OCI-LY1 (cell line): ENCODE measurements around the gene RTBDN.

Source experiments
- H2AFZ ChIP-seq: fragments of 200-600 bp; sonication (generic), shearing (Covaris generic); 2 replicates; pipeline ENCODE4 v1.6.0; 2014; ENCODE audit warnings: antibody characterized with exemption, mild to moderate bottlenecking, low read length
- H3F3A ChIP-seq: fragments of 200-600 bp; sonication (generic), shearing (Covaris generic); 2 replicates; pipeline ENCODE4 v1.6.0; 2014; ENCODE audit warnings: mild to moderate bottlenecking, antibody characterized with exemption, low read length, moderate library complexity; ENCODE audit not compliant: insufficient read depth
- H3K27ac ChIP-seq: fragments of 200-600 bp; sonication (generic); 2 replicates; pipeline ENCODE4 v1.5.1; 2014; ENCODE audit warnings: low read length, mixed run types, mild to moderate bottlenecking, low read depth; ENCODE audit not compliant: poor library complexity, severe bottlenecking
- H3K27me3 ChIP-seq: fragments of 200-600 bp; sonication (generic); 2 replicates; pipeline ENCODE4 v1.6.0; 2014; ENCODE audit warnings: antibody characterized with exemption, mild to moderate bottlenecking, low read length, moderate library complexity; ENCODE audit not compliant: insufficient read depth
- H3K36me3 ChIP-seq: fragments of 200-600 bp; sonication (generic); 2 replicates; pipeline ENCODE4 v1.6.1; 2014; ENCODE audit warnings: mild to moderate bottlenecking, antibody characterized with exemption, low read length, moderate library complexity, mixed read lengths; ENCODE audit not compliant: insufficient read depth
- H3K4me1 ChIP-seq: fragments of 200-600 bp; sonication (generic); 2 replicates; pipeline ENCODE4 v1.5.1; 2014; ENCODE audit warnings: mild to moderate bottlenecking, low read length, moderate library complexity; ENCODE audit not compliant: insufficient read depth, severe bottlenecking
- H3K4me2 ChIP-seq: fragments of 200-600 bp; sonication (generic), shearing (Covaris generic); 2 replicates; pipeline ENCODE4 v1.6.1; 2014; ENCODE audit warnings: low read length
- H3K4me3 ChIP-seq: fragments of 200-600 bp; sonication (generic); 2 replicates; pipeline ENCODE4 v1.5.1; 2014; ENCODE audit warnings: low read length, low read depth, mild to moderate bottlenecking, mixed read lengths; ENCODE audit not compliant: poor library complexity, severe bottlenecking
- H3K79me2 ChIP-seq: fragments of 200-600 bp; shearing (Covaris generic); 2 replicates; pipeline ENCODE4 v1.6.1; 2016; ENCODE audit warnings: mixed run types, low read length, mixed read lengths; ENCODE audit not compliant: insufficient read depth
- H3K9ac ChIP-seq: fragments of 200-600 bp; sonication (generic), shearing (Covaris generic); 2 replicates; pipeline ENCODE4 v1.6.1; 2014; ENCODE audit warnings: mild to moderate bottlenecking, low read length, mixed read lengths
- H3K9me2 ChIP-seq: fragments of 200-600 bp; sonication (generic), shearing (Covaris generic); 2 replicates; pipeline ENCODE4 v1.6.1; 2014; ENCODE audit warnings: low read depth, mild to moderate bottlenecking, low read length, mixed read lengths
- H3K9me3 ChIP-seq: fragments of 200-600 bp; shearing (Covaris generic); 2 replicates; pipeline ENCODE4 v1.6.1; 2014; ENCODE audit warnings: low read length, mixed read lengths
- H4K20me1 ChIP-seq: fragments of 200-600 bp; sonication (generic), shearing (Covaris generic); 2 replicates; pipeline ENCODE4 v1.6.0; 2016; ENCODE audit warnings: mild to moderate bottlenecking, low read length; ENCODE audit not compliant: insufficient read depth
- EZH2 ChIP-seq: fragments of 200-600 bp; sonication (generic), shearing (Covaris generic); IDR thresholded peaks from 2 replicates; pipeline ENCODE4 v1.8.0; 2017; ENCODE audit warnings: borderline replicate concordance, mixed run types, mild to moderate bottlenecking, antibody characterized with exemption, low read length, moderate library complexity, mixed read lengths
- TF ChIP-seq, protein P1 (sequence below): fragments of 200-600 bp; sonication (generic), shearing (Covaris generic); IDR thresholded peaks from 2 replicates; pipeline ENCODE4 v1.5.1; 2017; ENCODE audit warnings: mild to moderate bottlenecking, antibody characterized with exemption, low read length, moderate library complexity, mixed read lengths

RTBDN gene

DNA sequence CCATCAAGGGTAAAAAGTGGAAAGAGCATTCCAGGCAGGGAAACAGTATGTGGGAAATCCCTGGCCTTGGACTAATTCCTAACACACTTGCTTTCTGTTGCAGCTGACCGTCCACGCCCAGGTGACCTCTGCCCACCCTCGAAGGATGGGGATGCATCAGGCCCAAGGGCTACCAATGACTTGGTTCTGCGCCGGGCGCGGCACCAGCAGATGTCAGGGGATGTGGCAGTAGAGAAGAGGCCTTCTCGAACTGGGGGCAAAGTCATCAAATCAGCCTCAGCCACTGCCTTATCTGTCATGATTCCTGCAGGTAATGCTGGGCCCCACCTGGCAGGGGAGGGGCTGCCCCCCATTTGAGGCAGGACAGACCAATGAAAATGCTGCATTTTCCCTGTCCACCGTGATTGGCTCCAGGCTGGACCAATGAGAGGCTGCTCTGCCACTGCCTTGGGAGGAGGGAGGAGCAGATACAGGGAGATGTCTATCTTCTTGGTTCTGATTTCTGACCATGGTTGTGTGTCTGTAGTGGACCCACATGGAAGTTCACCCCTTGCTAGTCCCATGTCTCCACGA lies 34.2 kb upstream of the RTBDN start:
- no peaks in the 10 kb centered on the region for H3K27me3 ChIP-seq
- H4K20me1 ChIP-seq, result no peaks in the 10 kb centered on the region
- H3K4me3 ChIP-seq, result no peak overlapping the region
- no peak overlapping the region for H3K9ac ChIP-seq
- H3K4me2 ChIP-seq, result no peak overlapping the region
- H3K9me2 ChIP-seq, result no peaks in the 10 kb centered on the region
- no peaks in the 10 kb centered on the region for H3F3A ChIP-seq
- TF ChIP-seq, protein P1, sequence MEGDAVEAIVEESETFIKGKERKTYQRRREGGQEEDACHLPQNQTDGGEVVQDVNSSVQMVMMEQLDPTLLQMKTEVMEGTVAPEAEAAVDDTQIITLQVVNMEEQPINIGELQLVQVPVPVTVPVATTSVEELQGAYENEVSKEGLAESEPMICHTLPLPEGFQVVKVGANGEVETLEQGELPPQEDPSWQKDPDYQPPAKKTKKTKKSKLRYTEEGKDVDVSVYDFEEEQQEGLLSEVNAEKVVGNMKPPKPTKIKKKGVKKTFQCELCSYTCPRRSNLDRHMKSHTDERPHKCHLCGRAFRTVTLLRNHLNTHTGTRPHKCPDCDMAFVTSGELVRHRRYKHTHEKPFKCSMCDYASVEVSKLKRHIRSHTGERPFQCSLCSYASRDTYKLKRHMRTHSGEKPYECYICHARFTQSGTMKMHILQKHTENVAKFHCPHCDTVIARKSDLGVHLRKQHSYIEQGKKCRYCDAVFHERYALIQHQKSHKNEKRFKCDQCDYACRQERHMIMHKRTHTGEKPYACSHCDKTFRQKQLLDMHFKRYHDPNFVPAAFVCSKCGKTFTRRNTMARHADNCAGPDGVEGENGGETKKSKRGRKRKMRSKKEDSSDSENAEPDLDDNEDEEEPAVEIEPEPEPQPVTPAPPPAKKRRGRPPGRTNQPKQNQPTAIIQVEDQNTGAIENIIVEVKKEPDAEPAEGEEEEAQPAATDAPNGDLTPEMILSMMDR, result no peak
- TF ChIP-seq EZH2, result no peak
- no peaks in the 10 kb centered on the region for H3K9me3 ChIP-seq
- H3K4me1 ChIP-seq, result peaks cover 10% of the 10 kb centered on the region
- no peak overlapping the region for H2AFZ ChIP-seq
- H3K27ac ChIP-seq, result no peak overlapping the region
- no peaks in the 10 kb centered on the region for H3K79me2 ChIP-seq
- peaks cover 18% of the 10 kb centered on the region for H3K36me3 ChIP-seq

DNA sequence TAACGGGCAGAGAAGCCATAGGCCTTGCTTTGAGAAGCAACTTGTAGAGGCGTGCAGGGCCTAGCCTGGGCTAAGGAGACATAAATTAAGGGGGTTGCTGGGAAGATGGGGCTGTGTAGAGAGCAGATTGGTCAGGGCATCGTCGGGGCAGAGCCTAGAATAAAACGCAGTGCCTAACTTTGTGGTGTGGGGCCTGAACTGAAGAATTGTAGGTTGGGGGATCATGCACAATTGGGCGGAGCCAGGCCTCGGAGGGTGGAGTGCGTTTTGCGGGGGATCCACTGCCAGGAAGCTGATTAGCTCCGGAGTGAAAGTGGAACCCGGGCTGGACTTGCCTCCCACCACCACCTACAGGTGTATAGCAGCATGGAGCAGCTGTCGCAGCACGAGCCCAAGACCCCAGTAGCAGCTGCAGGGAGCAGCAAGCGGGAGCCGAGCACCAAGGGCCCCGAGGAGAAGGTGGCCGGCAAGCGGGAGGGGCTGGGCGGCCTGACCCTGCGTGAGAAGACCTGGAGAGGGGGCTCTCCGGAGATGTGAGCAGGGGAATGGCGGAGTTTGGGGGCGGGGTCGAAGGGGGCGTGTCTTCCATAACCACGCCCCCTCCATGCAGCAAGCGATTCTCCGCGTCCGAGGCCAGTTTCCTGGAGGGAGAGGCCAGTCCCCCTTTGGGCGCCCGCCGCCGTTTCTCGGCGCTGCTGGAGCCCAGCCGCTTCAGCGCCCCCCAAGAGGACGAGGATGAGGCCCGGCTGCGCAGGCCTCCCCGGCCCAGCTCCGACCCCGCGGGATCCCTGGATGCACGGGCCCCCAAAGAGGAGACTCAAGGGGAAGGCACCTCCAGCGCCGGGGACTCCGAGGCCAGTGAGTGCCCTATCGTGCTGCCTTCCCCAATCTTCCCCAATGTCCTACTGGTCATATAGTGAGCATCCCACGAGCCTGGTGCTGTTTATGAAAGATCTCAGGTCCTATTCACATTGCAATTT lies 33.0 kb upstream of the RTBDN start:
- Histone ChIP-seq H3K9ac (peak overlapping the region; percentile 21; the same call in 1 of the 2 replicates), H3K4me1 (peaks cover 10% of the 10 kb centered on the region), H3K4me3 (peak overlapping the region; percentile 56), H3K36me3 (peaks cover 6% of the 10 kb centered on the region; the same call in 1 of the 2 replicates), H2AFZ (no peak overlapping the region), H3K27me3 (no peaks in the 10 kb centered on the region), H3K27ac (no peak overlapping the region), H3F3A (no peaks in the 10 kb centered on the region), H3K9me3 (no peaks in the 10 kb centered on the region), H4K20me1 (no peaks in the 10 kb centered on the region), H3K79me2 (no peaks in the 10 kb centered on the region), H3K9me2 (no peaks in the 10 kb centered on the region), H3K4me2 (peak overlapping the region; percentile 66)
- TF ChIP-seq, protein P1, result no peak; the same call in 1 of the 2 replicates
- TF ChIP-seq EZH2, result no peak

DNA sequence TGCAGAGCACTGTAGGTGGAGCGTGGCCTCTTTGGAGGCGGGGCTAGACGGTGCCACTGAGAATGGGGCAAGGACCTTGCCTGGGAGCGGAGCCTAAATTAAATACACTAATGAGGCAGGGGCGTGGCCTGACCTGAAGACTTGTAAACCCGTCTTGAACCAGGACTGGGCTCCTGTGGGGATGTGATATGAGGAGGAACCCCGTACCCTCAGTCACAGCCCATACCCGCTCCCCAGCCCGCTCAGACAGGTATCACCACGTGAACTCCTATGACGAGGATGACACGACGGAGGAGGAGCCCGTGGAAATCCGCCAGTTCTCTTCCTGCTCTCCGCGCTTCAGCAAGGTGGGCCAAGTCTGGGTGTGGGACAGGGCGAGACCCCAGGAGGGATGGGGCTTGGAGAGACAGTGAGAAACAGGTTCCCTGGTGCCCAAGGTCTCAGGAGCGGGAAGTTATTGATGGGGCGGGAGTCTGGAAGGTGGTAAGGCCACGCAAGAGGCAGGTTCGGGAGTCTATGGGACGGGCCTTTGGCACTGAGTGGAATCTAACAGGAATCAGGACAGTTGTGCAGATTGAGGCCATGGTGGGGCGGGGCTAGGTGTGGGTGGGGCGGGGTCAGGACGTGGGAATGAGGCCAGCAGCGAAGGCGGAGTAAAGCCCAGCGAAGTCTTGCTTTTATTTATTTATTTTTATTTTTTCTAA lies 32.2 kb upstream of the RTBDN start:
- H3K4me3 ChIP-seq, result no peak overlapping the region
- H3K36me3 ChIP-seq, result 0 out of 2 replicates have a peak, but pooled peaks cover 4% of the 10 kb centered on the region
- peaks cover 10% of the 10 kb centered on the region for H3K4me1 ChIP-seq
- no peaks in the 10 kb centered on the region for H3K27me3 ChIP-seq
- no peaks in the 10 kb centered on the region for H4K20me1 ChIP-seq
- H3K79me2 ChIP-seq, result no peaks in the 10 kb centered on the region
- no peak overlapping the region for H3K27ac ChIP-seq
- no peaks in the 10 kb centered on the region for H3F3A ChIP-seq
- no peaks in the 10 kb centered on the region for H3K9me2 ChIP-seq
- no peaks in the 10 kb centered on the region for H3K9me3 ChIP-seq
- TF ChIP-seq, protein P1, result no peak
- no peak for TF ChIP-seq EZH2
- H3K4me2 ChIP-seq, result no peak overlapping the region
- H3K9ac ChIP-seq, result no peak overlapping the region
- no peak overlapping the region for H2AFZ ChIP-seq
